Ovary (tissue), 9 donors: Measurements from ENCODE around the gene MKI67. TPM values are rescaled to one million over a fixed set of nuclear protein-coding genes. Genes with fewer than 3 reads are reported as not detected.

Experiments used
- DNase-seq, 5 donors: peaks; one replicate each; pipeline ENCODE4 v3.0.0-alpha.2; 2019 to 2020
- H3K27ac ChIP-seq, 2 donors: fragments of 200-600 bp; one replicate each; pipeline versions ENCODE4 v1.5.1 to v1.8.0; 2019 to 2022
- H3K27me3 ChIP-seq: fragments of 200-600 bp; one replicate; pipeline ENCODE4 v1.8.0; 2022
- H3K36me3 ChIP-seq: fragments of 200-600 bp; sonication (generic); one replicate; pipeline ENCODE4 v1.5.1; 2019
- H3K4me1 ChIP-seq: one replicate; pipeline ENCODE4 v1.8.1; 2013; ENCODE audit warnings: mild to moderate bottlenecking, moderate library complexity; ENCODE audit not compliant: insufficient read depth
- H3K4me3 ChIP-seq: fragments of 200-600 bp; sonication (generic); one replicate; pipeline ENCODE4 v1.5.1; 2017
- H3K9me3 ChIP-seq, 2 donors: fragments of 200-600 bp in 1 of 2; sonication (generic) in 1 of 2; one replicate each; pipeline versions ENCODE4 v1.5.1 to v1.8.1; 2013 to 2019; ENCODE audit warnings: mild to moderate bottlenecking in 1 of 2, moderate library complexity in 1 of 2
- EP300 ChIP-seq: sonication (generic); formaldehyde crosslinking; IDR thresholded peaks from one replicate; pipeline ENCODE4 v1.6.1; 2017; ENCODE audit warnings: antibody characterized with exemption
- POLR2A ChIP-seq: fragments of 450-650 bp; IDR thresholded peaks from one replicate; pipeline ENCODE4 v1.6.1; 2017; ENCODE audit warnings: antibody characterized with exemption, mild to moderate bottlenecking, moderate library complexity
- WGBS, 3 donors: extraction: QIAGEN DNeasy Blood & Tissue Kit in 1 of 3; methylation state at CpG; one replicate each; pipeline versions ENCODE4 v1.1.5 to v1.1.7; 2013 to 2017; 5-methylcytosine and 5-hydroxymethylcytosine counted together
- intact Hi-C, 4 donors: fragments of 100-400 bp; cut with DNase I; formaldehyde crosslinking; loops; one replicate each; pipeline versions ENCODE4 v1.11.0 to v1.15.1; 2022 to 2023
- polyA plus RNA-seq, 2 donors: library from polyadenylated mRNA; stranded (reverse); fragments of 200-250 nt in 1 of 2; fragments of 350-450 nt in 1 of 2; fragmentation: Illumina TruSeq in 1 of 2; extraction: RNeasy Lipid Tissue Mini Kit (QIAGEN cat#74804) in 1 of 2; gene quantifications; one replicate each; pipeline ENCODE4 v1.2.3, GENCODE V29; 2013 to 2014
- total RNA-seq, 7 donors: library from RNA; depleted of rRNA in 2 of 7; stranded (reverse); fragments of >200 nt in 2 of 7; fragmentation: NEBNext Ultra II Directional in 3 of 7; extraction: Animal tissue kit (Norgen Biotek cat#: 25700) in 3 of 7; gene quantifications; one replicate each; pipeline versions ENCODE4 v1.1.0 to v1.2.4, GENCODE V29; 2016 to 2023
- TF ChIP-seq, protein P1 (sequence below), 3 donors: fragments of 450-650 bp in 2 of 3; fragments of 200-600 bp in 1 of 3; IDR thresholded peaks; one replicate each; pipeline versions ENCODE4 v1.5.1 to v1.8.0; 2016 to 2022; ENCODE audit warnings: antibody characterized with exemption in 3 of 3, mild to moderate bottlenecking in 1 of 3
- donor health status: DM: no; HTN: no; CAD: no; lungs with moderate emphysema.
- donor health status: DM: no; HTN: no; CAD: no.
- donor health status: Bipolar disorder and iron deficiency.
- donor health status: DM: yes; HTN: yes; CAD: no.
- donor health status: DM: no; HTN: no; CAD: no.
- donor health status: DM: yes; HTN: yes; CAD: no.

Gene MKI67
- total and polyA plus RNA-seq, 9 donors = 0.10 to 3.6 (median 0.71) TPM; not detected in 1

DNA sequence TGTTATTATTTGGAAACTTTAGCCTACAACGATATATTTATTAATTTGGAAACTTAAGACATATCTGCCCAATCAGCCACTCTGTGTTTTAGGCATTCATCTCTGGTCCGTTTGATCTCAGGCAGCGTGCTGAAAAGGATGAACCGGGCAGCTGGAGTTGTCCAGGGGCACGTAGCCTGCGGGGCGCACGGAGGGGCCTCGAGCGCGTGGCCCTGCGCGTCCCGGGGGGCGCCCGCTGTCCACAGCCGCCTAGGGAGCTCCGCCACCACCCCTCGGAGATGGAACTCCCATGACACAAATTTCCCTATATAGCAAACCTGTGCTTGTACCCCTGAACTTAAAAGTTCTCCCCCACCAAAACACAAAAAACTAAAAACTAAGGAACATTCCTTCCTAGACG is 24.3 kb upstream of the MKI67 start:
- no peaks in the 10 kb centered on the region for H3K27me3 ChIP-seq

DNA sequence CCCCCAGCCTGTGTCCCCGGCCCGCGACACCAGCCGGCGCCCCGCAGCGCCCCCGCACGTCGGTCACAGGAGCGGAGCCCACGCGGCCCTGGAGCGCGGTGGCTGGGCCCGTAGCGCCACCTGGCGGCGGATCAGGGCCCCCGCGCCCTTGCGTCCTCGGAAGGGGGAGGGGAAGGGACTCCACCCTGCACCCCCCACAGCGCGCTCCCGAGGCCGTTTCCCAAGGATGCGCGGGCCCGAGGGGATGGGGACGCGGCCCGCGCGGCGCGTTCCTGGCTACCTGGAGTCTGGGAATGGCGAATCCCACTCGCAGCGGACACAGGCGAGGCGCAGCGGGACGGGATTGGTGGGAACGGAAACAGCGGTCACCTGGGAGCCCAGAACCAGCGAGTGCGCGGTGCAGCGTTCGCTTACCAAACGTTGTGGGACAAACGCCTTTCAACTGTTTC is 23.8 kb upstream of the MKI67 start:
- no peaks in the 10 kb centered on the region for H3K36me3 ChIP-seq
- intact Hi-C loops = no loop called here
- no peak for TF ChIP-seq EP300
- TF ChIP-seq, protein P1, sequence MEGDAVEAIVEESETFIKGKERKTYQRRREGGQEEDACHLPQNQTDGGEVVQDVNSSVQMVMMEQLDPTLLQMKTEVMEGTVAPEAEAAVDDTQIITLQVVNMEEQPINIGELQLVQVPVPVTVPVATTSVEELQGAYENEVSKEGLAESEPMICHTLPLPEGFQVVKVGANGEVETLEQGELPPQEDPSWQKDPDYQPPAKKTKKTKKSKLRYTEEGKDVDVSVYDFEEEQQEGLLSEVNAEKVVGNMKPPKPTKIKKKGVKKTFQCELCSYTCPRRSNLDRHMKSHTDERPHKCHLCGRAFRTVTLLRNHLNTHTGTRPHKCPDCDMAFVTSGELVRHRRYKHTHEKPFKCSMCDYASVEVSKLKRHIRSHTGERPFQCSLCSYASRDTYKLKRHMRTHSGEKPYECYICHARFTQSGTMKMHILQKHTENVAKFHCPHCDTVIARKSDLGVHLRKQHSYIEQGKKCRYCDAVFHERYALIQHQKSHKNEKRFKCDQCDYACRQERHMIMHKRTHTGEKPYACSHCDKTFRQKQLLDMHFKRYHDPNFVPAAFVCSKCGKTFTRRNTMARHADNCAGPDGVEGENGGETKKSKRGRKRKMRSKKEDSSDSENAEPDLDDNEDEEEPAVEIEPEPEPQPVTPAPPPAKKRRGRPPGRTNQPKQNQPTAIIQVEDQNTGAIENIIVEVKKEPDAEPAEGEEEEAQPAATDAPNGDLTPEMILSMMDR (IDR thresholded peaks at IDR 0.05) = peak in 1 of 3 donors; percentile 25
- H3K4me1 ChIP-seq = peaks cover 4% of the 10 kb centered on the region
- H3K4me3 ChIP-seq = no peak overlapping the region
- 0 to 2% (median 1%) methylated on average over 30 to 53 of the region's 53 CpGs for WGBS, 3 donors
- DNase-seq = peak in 2 of 5 donors; percentile 16 to 34
- H3K27ac ChIP-seq = no peak overlapping the region
- H3K9me3 ChIP-seq = no peaks in the 10 kb centered on the region
- no peaks in the 10 kb centered on the region for H3K27me3 ChIP-seq

More for the DNA sequence above, 24.3 kb upstream of the MKI67 start:
- Histone ChIP-seq H3K36me3 (no peaks in the 10 kb centered on the region), H3K9me3 (no peaks in the 10 kb centered on the region), H3K4me3 (no peak overlapping the region), H3K27ac (no peak overlapping the region), H3K4me1 (peaks cover 4% of the 10 kb centered on the region)
- WGBS, 3 donors = 40 to 60% (median 48%) methylated on average over 20 of the region's 20 CpGs
- intact Hi-C loops = no loop called here
- TF ChIP-seq POLR2A = no peak
- TF ChIP-seq EP300 = no peak
- TF ChIP-seq, protein P1 (IDR thresholded peaks at IDR 0.05) = no peak
- no peak for DNase-seq

- Histone ChIP-seq H3K27ac (no peak overlapping the region), H3K36me3 (no peaks in the 10 kb centered on the region), H3K4me1 (peaks cover 4% of the 10 kb centered on the region), H3K4me3 (no peak overlapping the region), H3K9me3 (no peaks in the 10 kb centered on the region), H3K27me3 (no peaks in the 10 kb centered on the region)
- DNase-seq = no peak
- WGBS, 3 donors = 26 to 43% (median 31%) methylated on average over 39 to 60 of the region's 61 CpGs
- intact Hi-C loops = no loop called here
- TF ChIP-seq POLR2A (no peak), EP300 (no peak)
- TF ChIP-seq, protein P1 (IDR thresholded peaks at IDR 0.05) = no peak
These were observed 23.2 kb upstream of the MKI67 start for GRCh38 chr10:128149267-128150014.

DNA sequence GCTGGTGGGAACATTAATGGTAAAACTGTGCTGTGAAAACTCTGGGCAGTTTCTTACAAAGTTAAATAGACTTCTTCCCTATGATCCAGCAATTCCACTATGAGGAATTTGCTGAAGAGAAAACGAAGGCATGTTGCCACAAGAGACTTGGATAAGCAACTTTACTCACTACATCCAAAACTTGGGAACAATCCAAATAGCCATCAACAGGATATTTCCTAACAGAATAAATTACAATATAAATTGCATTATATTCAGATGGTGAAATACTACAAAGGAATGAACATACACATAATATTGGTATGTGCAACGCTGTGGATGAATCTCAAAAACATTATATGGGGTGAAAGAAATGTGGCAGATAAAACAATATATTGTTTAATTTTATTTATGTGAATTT is 21.4 kb upstream of the MKI67 start:
- Histone ChIP-seq H3K27me3 (no peaks in the 10 kb centered on the region), H3K36me3 (no peaks in the 10 kb centered on the region), H3K9me3 (no peaks in the 10 kb centered on the region), H3K4me3 (no peak overlapping the region), H3K4me1 (peaks cover 4% of the 10 kb centered on the region), H3K27ac (no peak overlapping the region)
- intact Hi-C loops = no loop called here
- no peak for DNase-seq
- 37 to 43% (median 41%) methylated on average over 2 of the region's 2 CpGs for whole genome bisulfite sequencing, 3 donors
- TF ChIP-seq POLR2A (no peak), EP300 (no peak)
- TF ChIP-seq, protein P1 (IDR thresholded peaks at IDR 0.05) = no peak
